A549 (cell line): Measurements from ENCODE around the gene GFY. TPM values are rescaled to one million over a fixed set of nuclear protein-coding genes. Genes with fewer than 3 reads are reported as not detected.

Experiments
- ATAC-seq, 2 experiments: fragments of 200-7000 bp in 1 of 2; fragments of >200 bp in 1 of 2; cut with Nextera tagmentation in 1 of 2; cut with Tn5 transposase in 1 of 2; 3 replicates each; pipeline versions ENCODE4 v1.8.0 to v1.9.1; 2018 to 2020; ENCODE audit warnings: mild to moderate bottlenecking in 1 of 2, moderate library complexity in 1 of 2
- CTCF ChIA-PET: fragments of 300-600 bp; sonication (Branson Sonifier 250); formaldehyde crosslinking; extraction: SDS; loops from one replicate; lab custom pipeline; 2021; ENCODE audit warnings: antibody characterized with exemption, inconsistent platforms; lab: Yijun Ruan, JAX
- POLR2A ChIA-PET: fragments of 350-600 bp; formaldehyde crosslinking; extraction: SDS; loops from one replicate; lab custom pipeline; 2021; ENCODE audit warnings: antibody characterized with exemption, inconsistent platforms; lab: Yijun Ruan, JAX
- DNase-seq, 2 experiments: peaks; one replicate each; pipeline versions ENCODE4 v3.0.0 to v3.0.0-alpha.2; 2011 to 2016; ENCODE audit warnings: low read depth in 1 of 2, low spot score in 1 of 2
- FAIRE-seq: peaks from 2 replicates; lab custom pipeline; 2011; peaks lifted over from hg19 to GRCh38; lab: Jason Lieb, UNC
- H3K27ac ChIP-seq, 2 experiments: fragments of >200 bp; sonication (Bioruptor Twin); formaldehyde crosslinking; 3 replicates each; pipeline ENCODE4 v1.5.1; 2016 to 2017
- H3K4me1 ChIP-seq: fragments of >200 bp; sonication (Bioruptor Twin); formaldehyde crosslinking; 3 replicates; pipeline ENCODE4 v1.6.1; 2016
- H3K4me2 ChIP-seq: fragments of >200 bp; sonication (Bioruptor Twin); formaldehyde crosslinking; 3 replicates; pipeline ENCODE4 v1.6.1; 2016
- H3K4me3 ChIP-seq: fragments of >200 bp; sonication (Bioruptor Twin); formaldehyde crosslinking; 3 replicates; pipeline ENCODE4 v1.5.1; 2016
- H3K9me3 ChIP-seq: fragments of >200 bp; sonication (Bioruptor Twin); formaldehyde crosslinking; 3 replicates; pipeline ENCODE4 v1.6.1; 2016
- BHLHE40 ChIP-seq: IDR thresholded peaks from 2 replicates; pipeline ENCODE4 v1.6.1; 2012; ENCODE audit warnings: low read depth, low read length, inconsistent platforms
- E2F6 ChIP-seq: IDR thresholded peaks from 2 replicates; pipeline ENCODE4 v1.6.1; 2012; ENCODE audit warnings: low read depth, borderline replicate concordance
- ELK1 ChIP-seq: fragments of 150-350 bp; IDR thresholded peaks from 2 replicates; pipeline ENCODE4 v1.6.1; 2014; ENCODE audit warnings: low read depth, mild to moderate bottlenecking, low read length
- HDAC2 ChIP-seq: fragments of 200-600 bp; sonication (generic); IDR thresholded peaks from 2 replicates; pipeline ENCODE4 v1.6.1; 2016
- HMGXB4 ChIP-seq: fragments of 250-450 bp; sonication (Bioruptor Pico); IDR thresholded peaks from 2 replicates; pipeline ENCODE4 v1.5.0; 2021; ENCODE audit warnings: mild to moderate bottlenecking, moderate library complexity, borderline replicate concordance
- PBX3 ChIP-seq: IDR thresholded peaks from 2 replicates; pipeline ENCODE4 v1.6.1; 2012
- REST ChIP-seq: fragments of 200-600 bp; sonication (generic); IDR thresholded peaks from 2 replicates; pipeline ENCODE4 v1.6.1; 2016; ENCODE audit warnings: antibody characterized with exemption, mild to moderate bottlenecking, moderate library complexity
- SMC3 ChIP-seq: fragments of >200 bp; sonication (Bioruptor Twin); formaldehyde crosslinking; IDR thresholded peaks from 3 replicates; pipeline ENCODE4 v1.6.1; 2018; ENCODE audit warnings: inconsistent platforms
- WGBS: methylation state at CpG from one replicate; pipeline ENCODE4 v1.1.6; 2017; ENCODE audit errors: missing lambda C conversion rate; 5-methylcytosine and 5-hydroxymethylcytosine counted together
- polyA plus RNA-seq, 4 experiments: library from polyadenylated mRNA; depleted of rRNA in 3 of 4; stranded (reverse); fragments of >200 nt; fragmentation: RNase III in 1 of 4; extraction: RNeasy Plus Mini Kit Qiagen cat#74134 plus additional on column Dnase treatment in 1 of 4; gene quantifications; 2 replicates in 3 of 4; 3 replicates in 1 of 4; pipeline ENCODE4 v1.2.3, GENCODE V29; 2011 to 2017

The GFY gene
- polyA plus RNA-seq, 2 of the 4 experiments (the other 2 are of a cell fraction), result 0.06 TPM; not detected in 1

- ChIA-PET CTCF (interaction anchor here (0.7 to 10.9 kb wide), 15 partner anchors 10 to 905 kb away, joined by 3 to 244 read pairs (median 5); partner anchors contain the start of genes ALDH16A1, GFY, PIH1D1 and PTH2), POLR2A (no interaction called here)
- Histone ChIP-seq H3K4me2 (no peak overlapping the region), H3K4me3 (no peak overlapping the region), H3K4me1 (0 out of 3 replicates have a peak, but pooled peaks cover 3% of the 10 kb centered on the region), H3K9me3 (no peaks in the 10 kb centered on the region), H3K27ac (no peak overlapping the region)
- ATAC-seq, result no peak
- TF ChIP-seq E2F6, result no peak
- TF ChIP-seq BHLHE40, result no peak
- no peak for TF ChIP-seq PBX3
- no peak for TF ChIP-seq REST
- TF ChIP-seq ELK1, result no peak
- 59% methylated on average over 5 of the region's 5 CpGs for WGBS
- DNase-seq, result no peak
- FAIRE-seq, result no peak
Measured at GRCh38 chr19:49393881-49394280, 31.3 kb upstream of the GFY start.

- DNase-seq (no peak), ATAC-seq (no peak), FAIRE-seq (no peak)
- no peak for TF ChIP-seq HMGXB4
- CTCF ChIA-PET, result interaction anchor here (0.7 to 10.9 kb wide), 6 partner anchors 10 to 169 kb away, joined by 3 to 244 read pairs (median 3); partner anchors contain the start of genes ALDH16A1, PIH1D1 and SLC17A7
- Histone ChIP-seq H3K9me3 (no peaks in the 10 kb centered on the region), H3K4me2 (no peak overlapping the region), H3K27ac (no peak overlapping the region), H3K4me3 (no peak overlapping the region), H3K4me1 (0 out of 3 replicates have a peak, but pooled peaks cover 3% of the 10 kb centered on the region)
- POLR2A ChIA-PET, result no interaction called here
- 69% methylated on average over 15 of the region's 15 CpGs for WGBS
Measured at GRCh38 chr19:49395581-49396407, 29.4 kb upstream of the GFY start.

GRCh38 chr19:49396738-49397505 lies 28.3 kb upstream of the GFY start:
- no peak for DNase-seq
- no peak for FAIRE-seq
- H3K4me2 ChIP-seq, result no peak overlapping the region
- no peak for TF ChIP-seq SMC3
- no peak for TF ChIP-seq PBX3
- TF ChIP-seq HDAC2, result no peak
- TF ChIP-seq, all 56 proteins: peak for 0
- POLR2A ChIA-PET, result no interaction called here
- H3K4me1 ChIP-seq, result no peaks in the 10 kb centered on the region
- no peak overlapping the region for H3K27ac ChIP-seq
- CTCF ChIA-PET, result interaction anchor here (1.0 to 10.9 kb wide), 5 partner anchors 13 to 171 kb away, joined by 3 to 244 read pairs (median 3); partner anchors contain the start of genes ALDH16A1, FLT3LG, PIH1D1 and SLC17A7
- H3K9me3 ChIP-seq, result no peaks in the 10 kb centered on the region
- no peak for ATAC-seq
- WGBS, result 58% methylated on average over 8 of the region's 8 CpGs
- no peak overlapping the region for H3K4me3 ChIP-seq
